Activated naive CD8-positive, alpha-beta T cell treated with anti-CD3 and anti-CD28 coated beads, Interleukin-2, amount 10 ng/mL, durations not matched to agents 7 days and 5 days (primary cell): ENCODE measurements around the gene TRERF1. TPM values are rescaled to one million over a fixed set of nuclear protein-coding genes. Genes with fewer than 3 reads are reported as not detected.

Source experiments
- ATAC-seq: fragments of 150-1000 bp; cut with Tn5 transposase; one replicate; pipeline ENCODE4 v1.10.0; 2021; ENCODE audit warnings: low read depth, moderate library complexity
- POLR2A ChIA-PET: fragments of 350-600 bp; sonication (Branson Sonifier 250); formaldehyde crosslinking; loops from one replicate; lab custom pipeline; 2021; ENCODE audit warnings: antibody characterized with exemption; lab: Charles Lee
- DNase-seq: peaks from one replicate; pipeline ENCODE4 v3.0.0; 2021
- H3K27ac Mint-ChIP-seq: one replicate; pipeline ENCODE4 v1.8.0; 2022; ENCODE audit warnings: mild to moderate bottlenecking, mixed read lengths
- H3K27me3 Mint-ChIP-seq: one replicate; pipeline ENCODE4 v1.8.0; 2022; ENCODE audit warnings: mild to moderate bottlenecking, moderate library complexity, mixed read lengths
- H3K36me3 Mint-ChIP-seq: one replicate; pipeline ENCODE4 v1.8.0; 2021; ENCODE audit warnings: mild to moderate bottlenecking, mixed read lengths
- H3K4me1 Mint-ChIP-seq: one replicate; pipeline ENCODE4 v1.8.0; 2021; ENCODE audit warnings: mixed read lengths
- H3K4me3 Mint-ChIP-seq: one replicate; pipeline ENCODE4 v1.8.0; 2022; ENCODE audit warnings: mild to moderate bottlenecking, moderate library complexity, mixed read lengths
- H3K9me3 Mint-ChIP-seq: one replicate; pipeline ENCODE4 v1.8.0; 2021; ENCODE audit warnings: mixed read lengths
- total RNA-seq, 2 experiments: library from RNA; stranded (reverse); gene quantifications; one replicate each; pipeline ENCODE4 v1.2.3, GENCODE V29; 2021

The TRERF1 gene
- total RNA-seq, 2 experiments from 2014 or later, result 21.4 to 21.6 TPM

DNA sequence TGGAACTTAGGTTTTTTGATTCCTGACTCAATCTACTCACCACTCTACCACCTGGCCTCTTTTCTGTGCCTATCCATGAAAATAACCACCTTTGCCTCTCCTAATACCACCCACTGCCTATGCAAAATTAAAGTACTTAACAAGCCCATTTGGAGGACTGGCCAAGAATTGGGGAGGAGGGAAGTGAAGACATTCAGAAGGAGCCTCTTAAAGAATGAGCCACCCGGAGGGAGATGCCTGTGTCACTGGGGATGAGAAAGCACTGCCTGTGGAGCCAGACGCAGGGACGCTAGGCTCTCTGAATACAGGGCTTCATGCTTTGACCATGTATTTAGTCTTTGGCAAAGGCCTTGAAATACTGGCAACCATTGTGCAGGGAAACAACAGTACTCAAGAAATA is 194.1 kb downstream of the TRERF1 start:
- H3K27ac Mint-ChIP-seq, result no peak overlapping the region
- H3K27me3 Mint-ChIP-seq, result no peaks in the 10 kb centered on the region
- POLR2A ChIA-PET, result no interaction called here
- no peak for DNase-seq
- H3K9me3 Mint-ChIP-seq, result no peaks in the 10 kb centered on the region
- no peak for ATAC-seq
- H3K36me3 Mint-ChIP-seq, result peaks cover 13% of the 10 kb centered on the region
- H3K4me3 Mint-ChIP-seq, result no peak overlapping the region
- H3K4me1 Mint-ChIP-seq, result peaks cover 5% of the 10 kb centered on the region

DNA sequence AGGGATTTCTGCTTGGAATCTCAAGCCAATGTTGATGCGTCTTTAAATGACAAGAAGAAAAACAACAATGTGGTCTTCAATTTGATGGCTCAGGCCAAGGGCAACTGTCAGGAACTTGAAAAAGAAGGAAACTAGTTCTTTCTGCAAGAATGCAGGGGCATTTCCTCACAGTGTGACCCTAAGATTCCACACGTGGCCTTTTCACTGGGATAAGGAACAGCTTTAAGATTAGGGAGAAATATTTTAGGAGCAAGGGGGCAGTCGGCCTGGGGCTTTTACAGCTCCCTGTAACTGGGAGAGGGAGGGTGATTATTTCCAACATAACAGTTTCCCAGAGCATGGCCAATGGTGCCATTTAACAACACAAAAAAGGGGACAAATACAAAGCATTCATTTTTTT is 194.7 kb downstream of the TRERF1 start:
- ATAC-seq (no peak), DNase-seq (no peak)
- no peaks in the 10 kb centered on the region for H3K9me3 Mint-ChIP-seq
- POLR2A ChIA-PET, result no interaction called here
- H3K36me3 Mint-ChIP-seq, result peaks cover 19% of the 10 kb centered on the region
- H3K27me3 Mint-ChIP-seq, result no peaks in the 10 kb centered on the region
- no peak overlapping the region for H3K4me3 Mint-ChIP-seq
- H3K27ac Mint-ChIP-seq, result no peak overlapping the region
- peaks cover 7% of the 10 kb centered on the region for H3K4me1 Mint-ChIP-seq

DNA sequence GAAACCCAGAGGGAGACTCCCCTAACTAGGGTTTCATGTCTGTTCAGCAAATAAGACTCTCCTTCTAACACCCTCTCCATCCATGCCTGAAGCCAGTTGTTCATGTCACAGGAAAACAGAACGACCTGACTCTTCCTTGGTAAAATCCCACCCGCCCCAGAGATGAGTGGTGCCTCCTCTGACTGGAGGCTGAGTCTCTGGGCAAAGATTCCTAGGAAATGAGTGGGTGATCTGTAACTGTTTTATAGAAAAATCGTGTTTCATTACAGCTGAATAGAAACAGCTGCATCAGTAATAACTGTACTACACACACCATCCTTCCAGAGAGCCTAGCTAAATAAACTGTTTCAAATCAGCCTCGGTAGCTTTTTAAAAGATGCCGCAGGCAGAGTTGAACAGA is 196.7 kb downstream of the TRERF1 start:
- ATAC-seq (no peak), DNase-seq (no peak)
- Mint-ChIP-seq H3K27ac (no peak overlapping the region), H3K36me3 (peaks cover 20% of the 10 kb centered on the region), H3K27me3 (no peaks in the 10 kb centered on the region), H3K9me3 (no peaks in the 10 kb centered on the region), H3K4me1 (peaks cover 2% of the 10 kb centered on the region), H3K4me3 (no peak overlapping the region)
- POLR2A ChIA-PET, result no interaction called here

DNA sequence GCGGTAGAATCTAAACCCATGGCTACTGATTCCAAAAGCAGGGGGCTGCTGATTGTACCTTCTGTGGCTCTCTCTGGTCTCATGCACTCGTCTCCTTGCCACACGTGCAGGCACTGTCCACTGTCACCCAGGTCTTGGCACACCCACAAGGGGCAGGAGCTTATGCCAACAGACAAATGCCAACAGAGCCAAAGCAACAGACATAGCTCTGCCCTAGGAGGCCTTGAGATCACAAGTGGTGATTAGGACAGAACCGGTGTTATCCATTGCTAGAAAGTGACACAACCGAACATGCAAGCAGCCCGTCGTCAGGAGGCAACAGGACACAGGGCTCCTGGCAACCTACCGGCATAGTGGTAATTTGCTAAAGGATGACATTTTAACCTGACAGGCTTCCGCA is 197.2 kb downstream of the TRERF1 start:
- H3K9me3 Mint-ChIP-seq, result no peaks in the 10 kb centered on the region
- POLR2A ChIA-PET, result no interaction called here
- peaks cover 20% of the 10 kb centered on the region for H3K36me3 Mint-ChIP-seq
- no peaks in the 10 kb centered on the region for H3K27me3 Mint-ChIP-seq
- no peak overlapping the region for H3K27ac Mint-ChIP-seq
- H3K4me3 Mint-ChIP-seq, result no peak overlapping the region
- H3K4me1 Mint-ChIP-seq, result peaks cover 2% of the 10 kb centered on the region
- DNase-seq (no peak), ATAC-seq (no peak)

DNA sequence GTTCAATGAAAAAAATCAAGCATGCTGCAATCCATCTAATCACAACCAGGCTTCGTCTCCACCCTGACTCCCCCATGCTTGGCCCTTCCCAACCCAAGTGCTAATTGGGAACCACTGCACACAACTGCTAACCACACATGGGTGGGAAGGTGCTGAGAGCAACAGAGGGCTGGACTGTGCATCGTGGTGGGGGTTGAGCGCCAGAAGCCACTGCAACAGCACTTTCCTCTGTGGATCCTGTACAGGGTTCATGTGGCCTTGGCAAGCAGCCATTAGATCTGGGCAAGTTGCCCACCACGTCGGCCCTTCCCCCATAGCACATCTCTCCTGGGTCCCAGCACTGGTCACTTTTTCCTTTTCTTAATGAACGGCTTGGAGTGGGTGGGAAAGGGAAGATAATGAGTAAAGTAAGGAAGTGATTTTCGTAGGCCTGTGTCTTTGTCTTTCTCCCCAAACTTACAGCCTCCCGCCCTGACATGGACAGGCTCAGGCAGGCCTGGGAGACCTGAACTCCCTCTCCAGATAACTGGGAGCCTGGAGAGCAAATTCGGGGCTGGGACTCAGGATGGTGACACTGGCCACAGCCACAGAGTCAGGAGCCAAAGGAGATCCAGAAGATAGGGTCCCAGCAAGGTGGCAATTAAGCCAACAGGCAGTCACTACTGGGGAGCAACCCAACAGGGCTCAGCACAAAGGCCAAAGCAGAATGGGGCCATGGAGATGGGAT is 199.7 kb downstream of the TRERF1 start:
- Mint-ChIP-seq H3K4me3 (no peak overlapping the region), H3K4me1 (peaks cover 2% of the 10 kb centered on the region), H3K36me3 (peaks cover 21% of the 10 kb centered on the region), H3K27me3 (no peaks in the 10 kb centered on the region), H3K9me3 (no peaks in the 10 kb centered on the region), H3K27ac (no peak overlapping the region)
- POLR2A ChIA-PET, result no interaction called here
- no peak for DNase-seq
- no peak for ATAC-seq

DNA sequence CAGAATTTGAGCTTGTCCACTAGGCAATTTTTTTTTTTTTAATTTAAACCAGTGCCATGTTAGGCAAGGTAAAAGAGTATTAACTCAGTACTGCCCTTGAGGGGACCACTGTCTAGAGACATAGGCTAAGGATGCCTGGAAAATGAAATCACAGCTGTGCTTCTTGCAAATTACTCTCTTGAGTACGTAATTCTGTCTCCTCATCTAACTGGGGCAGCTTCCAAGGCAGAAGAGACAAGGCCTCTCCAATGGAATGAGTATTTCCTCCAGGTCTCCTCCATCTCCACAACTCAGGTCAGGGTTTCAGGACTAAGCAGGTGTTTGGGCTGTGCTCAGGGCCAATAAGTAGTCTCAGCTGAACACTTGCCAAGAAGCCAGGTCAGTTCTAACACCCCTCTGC is 200.2 kb downstream of the TRERF1 start:
- Mint-ChIP-seq H3K27ac (no peak overlapping the region), H3K4me1 (peaks cover 2% of the 10 kb centered on the region), H3K9me3 (no peaks in the 10 kb centered on the region), H3K27me3 (no peaks in the 10 kb centered on the region), H3K4me3 (no peak overlapping the region), H3K36me3 (peaks cover 17% of the 10 kb centered on the region)
- POLR2A ChIA-PET, result no interaction called here
- ATAC-seq, result no peak
- no peak for DNase-seq

DNA sequence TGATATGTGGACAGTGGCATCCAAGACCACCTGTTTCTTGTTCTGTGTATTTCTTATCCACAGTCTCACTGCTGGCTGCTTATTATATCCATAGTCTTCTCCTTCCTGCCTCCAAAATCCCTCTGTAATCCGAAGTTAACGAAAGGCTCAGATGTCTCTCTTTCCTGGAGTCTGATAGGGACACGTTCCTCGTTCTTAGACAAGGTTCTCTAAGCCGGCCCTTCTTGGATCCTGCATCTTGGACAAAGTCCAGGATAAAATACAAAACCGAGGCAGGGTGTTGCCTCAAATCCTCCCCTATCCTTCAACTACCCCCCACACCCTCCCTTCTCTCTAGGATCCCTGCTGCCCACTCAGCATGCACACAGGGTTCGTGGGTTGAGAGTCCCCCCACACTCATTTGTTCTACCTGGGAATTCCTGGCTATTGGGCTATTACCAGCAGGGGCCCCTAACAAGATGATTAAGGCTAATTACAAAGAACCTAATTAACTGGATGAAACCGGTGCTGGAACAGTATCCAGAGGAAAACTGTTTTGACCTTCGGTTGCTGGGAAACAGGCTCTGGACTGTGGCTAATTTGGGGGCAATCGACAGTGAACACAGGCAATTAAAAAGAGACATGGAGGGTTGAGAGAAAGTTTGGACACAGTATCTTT is 201.3 kb downstream of the TRERF1 start:
- ATAC-seq (no peak), DNase-seq (no peak)
- POLR2A ChIA-PET, result no interaction called here
- H3K4me1 Mint-ChIP-seq, result peaks cover 2% of the 10 kb centered on the region
- no peaks in the 10 kb centered on the region for H3K27me3 Mint-ChIP-seq
- H3K27ac Mint-ChIP-seq, result no peak overlapping the region
- no peaks in the 10 kb centered on the region for H3K9me3 Mint-ChIP-seq
- H3K4me3 Mint-ChIP-seq, result no peak overlapping the region
- peaks cover 15% of the 10 kb centered on the region for H3K36me3 Mint-ChIP-seq

- POLR2A ChIA-PET, result no interaction called here
- DNase-seq (no peak), ATAC-seq (no peak)
- no peak overlapping the region for H3K27ac Mint-ChIP-seq
- H3K27me3 Mint-ChIP-seq, result no peaks in the 10 kb centered on the region
- H3K4me1 Mint-ChIP-seq, result peaks cover 2% of the 10 kb centered on the region
- no peak overlapping the region for H3K4me3 Mint-ChIP-seq
- H3K9me3 Mint-ChIP-seq, result no peaks in the 10 kb centered on the region
- peaks cover 16% of the 10 kb centered on the region for H3K36me3 Mint-ChIP-seq
These were observed 202.4 kb downstream of the TRERF1 start for GRCh38 chr6:42249279-42249678.

DNA sequence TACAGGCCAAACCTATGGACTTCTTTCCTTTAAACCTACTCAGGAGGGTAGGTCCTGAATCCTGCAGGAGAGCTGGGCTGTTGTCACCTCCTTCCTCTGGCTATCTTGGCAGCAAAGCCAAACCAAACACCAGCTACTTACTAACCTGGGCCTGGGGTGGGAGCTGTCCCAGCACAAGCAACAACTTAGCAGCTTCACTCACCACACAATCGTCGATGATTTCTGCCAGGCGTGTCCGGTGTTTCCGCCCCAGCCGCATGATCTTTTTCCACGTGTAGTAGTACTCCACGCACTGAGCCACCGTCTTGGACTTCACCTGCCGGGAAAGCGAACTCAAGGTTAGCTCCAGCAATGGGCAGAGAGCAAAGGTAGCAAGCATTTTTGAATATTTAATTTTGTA is 208.7 kb downstream of the TRERF1 start:
- Mint-ChIP-seq H3K9me3 (no peaks in the 10 kb centered on the region), H3K4me1 (no peaks in the 10 kb centered on the region), H3K27ac (no peak overlapping the region), H3K4me3 (no peak overlapping the region), H3K36me3 (peaks cover 21% of the 10 kb centered on the region), H3K27me3 (no peaks in the 10 kb centered on the region)
- DNase-seq (no peak), ATAC-seq (no peak)
- POLR2A ChIA-PET, result no interaction called here

GRCh38 chr6:42241915-42242314 is 209.8 kb downstream of the TRERF1 start:
- POLR2A ChIA-PET, result no interaction called here
- H3K36me3 Mint-ChIP-seq, result peaks cover 21% of the 10 kb centered on the region
- H3K27ac Mint-ChIP-seq, result no peak overlapping the region
- no peak for DNase-seq
- ATAC-seq, result no peak
- no peaks in the 10 kb centered on the region for H3K4me1 Mint-ChIP-seq
- no peaks in the 10 kb centered on the region for H3K27me3 Mint-ChIP-seq
- no peaks in the 10 kb centered on the region for H3K9me3 Mint-ChIP-seq
- no peak overlapping the region for H3K4me3 Mint-ChIP-seq

DNA sequence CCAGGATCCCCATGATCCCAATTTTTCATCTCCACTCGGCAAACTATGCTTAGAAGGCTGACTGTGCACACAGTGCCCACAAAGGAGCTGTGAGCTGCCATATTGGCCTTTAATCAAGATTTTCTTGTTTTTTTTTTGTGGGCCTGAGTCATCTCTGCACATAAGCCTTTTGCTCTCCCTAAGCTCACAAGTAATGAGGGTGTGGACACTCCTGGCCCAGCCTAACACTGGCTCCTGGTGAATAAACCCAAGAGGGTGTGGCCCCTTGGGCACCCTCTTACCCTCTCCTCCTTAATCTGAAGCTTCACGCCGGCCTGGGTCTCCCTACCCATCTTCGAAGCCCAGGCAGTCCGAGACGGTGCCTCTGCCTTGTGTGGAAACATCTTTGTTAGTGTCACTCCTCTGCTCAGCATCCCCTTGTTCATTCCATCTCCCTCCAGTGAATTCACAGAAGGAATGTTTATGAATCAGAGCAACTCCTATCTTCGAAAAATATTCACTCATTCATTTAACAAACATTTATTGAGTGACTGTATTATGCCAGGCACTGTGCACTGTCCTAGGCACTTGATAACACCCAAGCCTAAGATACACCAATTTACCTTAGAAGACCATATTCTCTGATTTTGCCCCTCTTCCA is 211.9 kb downstream of the TRERF1 start:
- ATAC-seq (no peak), DNase-seq (no peak)
- Mint-ChIP-seq H3K36me3 (peaks cover 21% of the 10 kb centered on the region), H3K9me3 (no peaks in the 10 kb centered on the region), H3K4me3 (no peak overlapping the region), H3K27ac (no peak overlapping the region), H3K4me1 (no peaks in the 10 kb centered on the region), H3K27me3 (no peaks in the 10 kb centered on the region)
- POLR2A ChIA-PET, result no interaction called here

DNA sequence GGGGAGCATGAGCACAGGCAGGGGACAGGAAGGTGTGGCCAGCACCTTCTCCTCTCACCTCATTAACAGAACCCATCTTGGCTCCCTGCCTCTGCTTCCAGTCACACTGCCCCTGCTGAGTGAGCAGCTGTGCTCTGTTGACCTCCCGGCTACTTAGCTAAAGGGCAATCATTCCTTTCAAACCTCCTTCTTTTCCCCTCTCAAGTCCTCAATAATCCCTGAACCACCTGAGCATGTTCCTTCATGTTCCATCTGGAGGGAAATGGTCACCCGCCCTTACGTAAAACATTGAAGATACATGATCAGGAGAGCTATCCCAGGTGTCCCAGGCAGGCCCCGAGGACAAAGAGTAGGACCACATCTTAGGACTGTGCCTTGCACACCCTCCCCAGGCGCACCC is 212.4 kb downstream of the TRERF1 start:
- Mint-ChIP-seq H3K4me3 (no peak overlapping the region), H3K36me3 (peaks cover 21% of the 10 kb centered on the region), H3K4me1 (no peaks in the 10 kb centered on the region), H3K27ac (no peak overlapping the region), H3K27me3 (no peaks in the 10 kb centered on the region), H3K9me3 (no peaks in the 10 kb centered on the region)
- DNase-seq (no peak), ATAC-seq (no peak)
- POLR2A ChIA-PET, result no interaction called here

DNA sequence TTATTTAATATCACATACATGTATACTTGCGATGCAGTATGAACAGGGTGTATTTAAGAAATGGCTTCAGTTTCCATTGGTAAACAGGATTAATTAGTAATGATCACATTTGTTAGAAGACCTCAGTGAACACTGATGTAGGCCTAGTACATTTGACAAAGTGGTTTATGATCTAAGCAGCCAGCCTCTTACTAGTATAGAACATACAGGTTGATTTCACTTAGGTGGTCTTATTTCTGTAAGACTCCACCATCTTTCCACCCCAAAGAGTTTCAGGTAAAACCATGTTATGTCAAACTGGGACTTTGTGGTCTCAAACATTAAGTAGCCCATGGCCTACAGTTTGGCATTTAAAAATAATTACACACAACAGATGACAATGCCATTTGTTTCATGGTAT is 213.9 kb downstream of the TRERF1 start:
- H3K4me1 Mint-ChIP-seq, result no peaks in the 10 kb centered on the region
- H3K27ac Mint-ChIP-seq, result no peak overlapping the region
- POLR2A ChIA-PET, result no interaction called here
- no peak overlapping the region for H3K4me3 Mint-ChIP-seq
- no peak for ATAC-seq
- H3K9me3 Mint-ChIP-seq, result no peaks in the 10 kb centered on the region
- DNase-seq, result no peak
- H3K36me3 Mint-ChIP-seq, result peaks cover 20% of the 10 kb centered on the region
- no peaks in the 10 kb centered on the region for H3K27me3 Mint-ChIP-seq
